GM21737 (cell line): ENCODE measurements around the gene KCTD5.
"Not testable (repeated sequence)": the region's sequence is repeated elsewhere in the genome, so short reads cannot be mapped to it uniquely, and the experiment has no call there.

ENCODE experiments used
- ATAC-seq: cut with Tn5 transposase; IDR thresholded peaks from one replicate; pipeline ENCODE4 v1.9.1; 2021; ENCODE audit warnings: mild to moderate bottlenecking, moderate library complexity; ENCODE audit not compliant: unreplicated experiment

The KCTD5 gene

GRCh38 chr16:2671741-2672140 lies 10.6 kb upstream of the KCTD5 start:
- ATAC-seq: no peak

- ATAC-seq: peak; percentile 88
Observed at GRCh38 chr16:2673066-2673999, 9.0 kb upstream of the KCTD5 start.

- no peak for ATAC-seq
Observed at GRCh38 chr16:2675021-2675420, 7.3 kb upstream of the KCTD5 start.

GRCh38 chr16:2675714-2676113 lies 6.6 kb upstream of the KCTD5 start:
- ATAC-seq: no peak

- not testable (repeated sequence) for ATAC-seq
Observed at GRCh38 chr16:2676937-2677336, 5.4 kb upstream of the KCTD5 start.

- ATAC-seq: not testable (repeated sequence)
Observed at GRCh38 chr16:2678206-2678965, 3.9 kb upstream of the KCTD5 start.

- ATAC-seq: not testable (repeated sequence)
Observed at GRCh38 chr16:2679902-2680301, 2.4 kb upstream of the KCTD5 start.

GRCh38 chr16:2680360-2680759 lies 2.0 kb upstream of the KCTD5 start:
- ATAC-seq: not testable (repeated sequence)

- not testable (repeated sequence) for ATAC-seq
Observed at GRCh38 chr16:2683041-2683440, 718 bp downstream of the KCTD5 start.

- not testable (repeated sequence) for ATAC-seq
Observed at GRCh38 chr16:2686075-2686474, 3.8 kb downstream of the KCTD5 start.

- no peak for ATAC-seq
Observed at GRCh38 chr16:2686912-2687507, 4.7 kb downstream of the KCTD5 start.

GRCh38 chr16:2687531-2688308 lies 5.4 kb downstream of the KCTD5 start:
- ATAC-seq: no peak

GRCh38 chr16:2689422-2689821 lies 7.1 kb downstream of the KCTD5 start:
- not testable (repeated sequence) for ATAC-seq

- no peak for ATAC-seq
Observed at GRCh38 chr16:2689968-2690801, 7.9 kb downstream of the KCTD5 start.

- no peak for ATAC-seq
Observed at GRCh38 chr16:2690852-2691251, 8.5 kb downstream of the KCTD5 start.

- ATAC-seq: no peak
Observed at GRCh38 chr16:2691491-2692248, 9.3 kb downstream of the KCTD5 start.

- no peak for ATAC-seq
Observed at GRCh38 chr16:2692251-2692947, 10.1 kb downstream of the KCTD5 start.

- ATAC-seq: no peak
Observed at GRCh38 chr16:2692948-2693651, 10.8 kb downstream of the KCTD5 start.
